ENCODE results near the gene FFAR1.

The FFAR1 gene

DNA sequence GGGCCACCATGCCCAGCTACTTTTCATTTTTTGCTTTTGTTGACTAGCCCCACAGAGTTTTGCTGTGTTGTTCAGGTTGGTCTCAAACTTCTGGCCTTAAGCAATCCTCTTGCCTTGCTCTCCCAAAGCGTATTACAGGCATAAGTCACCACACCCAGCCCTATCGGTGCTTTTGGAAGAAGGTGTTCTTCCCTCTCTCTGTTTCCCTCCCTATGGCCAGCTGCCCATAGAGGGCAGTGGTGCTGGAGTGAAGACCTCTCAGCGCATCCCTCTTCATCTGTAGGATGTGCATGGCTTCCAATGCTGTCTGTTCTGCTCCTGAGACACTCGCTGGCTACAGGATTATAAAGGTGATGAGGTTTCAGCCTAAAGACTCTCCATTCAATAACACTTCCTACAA is 20.1 kb upstream of the FFAR1 start:
- Histone ChIP-seq H3K9me3 (no peaks in the 10 kb centered on the region), H3K4me3 (ENCODE audit: low read depth, low read length) (no peak overlapping the region), H3K27me3 (peaks cover 3% of the 10 kb centered on the region), H3K4me1 (no peaks in the 10 kb centered on the region), H3K36me3 (no peaks in the 10 kb centered on the region)
- DNase-seq, result no peak
- TF ChIP-seq, protein P1, sequence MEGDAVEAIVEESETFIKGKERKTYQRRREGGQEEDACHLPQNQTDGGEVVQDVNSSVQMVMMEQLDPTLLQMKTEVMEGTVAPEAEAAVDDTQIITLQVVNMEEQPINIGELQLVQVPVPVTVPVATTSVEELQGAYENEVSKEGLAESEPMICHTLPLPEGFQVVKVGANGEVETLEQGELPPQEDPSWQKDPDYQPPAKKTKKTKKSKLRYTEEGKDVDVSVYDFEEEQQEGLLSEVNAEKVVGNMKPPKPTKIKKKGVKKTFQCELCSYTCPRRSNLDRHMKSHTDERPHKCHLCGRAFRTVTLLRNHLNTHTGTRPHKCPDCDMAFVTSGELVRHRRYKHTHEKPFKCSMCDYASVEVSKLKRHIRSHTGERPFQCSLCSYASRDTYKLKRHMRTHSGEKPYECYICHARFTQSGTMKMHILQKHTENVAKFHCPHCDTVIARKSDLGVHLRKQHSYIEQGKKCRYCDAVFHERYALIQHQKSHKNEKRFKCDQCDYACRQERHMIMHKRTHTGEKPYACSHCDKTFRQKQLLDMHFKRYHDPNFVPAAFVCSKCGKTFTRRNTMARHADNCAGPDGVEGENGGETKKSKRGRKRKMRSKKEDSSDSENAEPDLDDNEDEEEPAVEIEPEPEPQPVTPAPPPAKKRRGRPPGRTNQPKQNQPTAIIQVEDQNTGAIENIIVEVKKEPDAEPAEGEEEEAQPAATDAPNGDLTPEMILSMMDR (IDR thresholded peaks at IDR 0.05; ENCODE audit: low read depth, low read length), result peak; percentile 64

DNA sequence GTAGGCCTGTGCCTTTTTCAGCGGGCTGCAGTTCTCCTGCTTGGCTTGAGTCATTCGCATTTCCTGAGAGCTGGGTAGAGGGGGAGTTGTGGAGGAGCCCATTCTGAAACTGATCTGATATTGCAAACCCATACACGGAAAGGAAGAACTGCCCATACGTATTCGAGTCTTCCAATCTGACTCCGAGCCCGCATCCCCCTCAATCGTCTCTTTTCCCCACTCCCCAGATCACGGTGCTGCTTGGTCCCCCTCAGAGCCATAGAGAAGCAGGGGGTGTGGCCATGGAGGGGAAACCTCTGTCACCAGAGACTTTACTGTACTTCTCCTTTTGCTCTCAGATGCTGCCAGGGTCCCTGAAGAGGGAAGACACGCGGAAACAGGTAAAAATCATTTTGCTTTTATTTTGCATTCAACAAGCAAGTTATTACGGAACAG is 18.8 kb upstream of the FFAR1 start, which contains the start of gene CD22:
CD22 (plus strand) TSS at position 337 of the 435 bp plus-strand sequence. CDS start 2,854 bp downstream, outside the sequence.
- H3K27me3 ChIP-seq, result peaks cover 3% of the 10 kb centered on the region
- TF ChIP-seq, protein P1 (IDR thresholded peaks at IDR 0.05; ENCODE audit: low read depth, low read length), result no peak
- H3K4me1 ChIP-seq, result no peaks in the 10 kb centered on the region
- no peaks in the 10 kb centered on the region for H3K9me3 ChIP-seq
- H3K4me3 ChIP-seq (ENCODE audit: low read depth, low read length), result no peak within 1 kb of the TSS
- no peaks in the 10 kb centered on the region for H3K36me3 ChIP-seq
- no peak for DNase-seq

DNA sequence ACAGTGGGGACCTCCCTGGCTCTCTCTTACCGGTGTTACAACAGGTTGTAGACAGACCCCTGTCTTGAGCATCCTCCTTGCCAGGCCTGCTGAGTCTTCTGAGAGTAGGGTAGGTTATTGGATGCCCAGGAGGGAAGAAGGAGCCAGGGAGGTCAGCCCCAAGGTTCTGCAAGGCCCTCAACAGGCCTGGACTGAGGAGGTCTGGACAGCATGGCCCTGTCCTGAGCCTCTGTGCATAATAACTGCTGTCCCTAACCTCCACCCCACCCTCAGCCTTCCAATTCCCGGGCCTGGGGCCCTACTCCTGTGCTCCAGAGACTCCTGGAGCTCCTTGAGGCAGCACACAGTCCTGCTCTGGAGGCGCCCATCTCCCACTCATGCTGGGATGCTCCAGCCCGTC is 18.4 kb upstream of the FFAR1 start:
- no peaks in the 10 kb centered on the region for H3K4me1 ChIP-seq
- no peak for DNase-seq
- no peak overlapping the region for H3K4me3 ChIP-seq (ENCODE audit: low read depth, low read length)
- TF ChIP-seq, protein P1 (IDR thresholded peaks at IDR 0.05; ENCODE audit: low read depth, low read length), result no peak
- H3K27me3 ChIP-seq, result peaks cover 3% of the 10 kb centered on the region
- H3K9me3 ChIP-seq, result no peaks in the 10 kb centered on the region
- H3K36me3 ChIP-seq, result no peaks in the 10 kb centered on the region

DNA sequence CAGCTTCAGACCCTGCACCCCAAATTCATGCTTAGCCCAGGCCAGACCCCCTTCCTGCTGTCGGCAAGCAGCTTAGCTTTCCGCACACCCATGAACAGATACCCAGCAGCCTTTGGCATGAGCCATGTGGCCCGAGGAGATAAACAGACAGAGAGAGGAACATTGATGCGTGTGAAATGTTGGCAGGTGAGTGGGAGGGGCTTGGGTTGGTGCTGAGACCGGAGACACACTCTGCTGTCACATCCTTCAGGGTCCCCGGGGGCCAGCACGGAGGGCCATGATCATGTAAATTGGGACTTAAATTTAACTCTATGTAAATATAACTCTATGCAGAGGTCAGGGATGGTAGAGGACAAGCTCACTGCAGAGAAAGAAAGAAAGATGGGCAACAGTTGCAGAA is 17.2 kb upstream of the FFAR1 start:
- no peak overlapping the region for H3K4me3 ChIP-seq (ENCODE audit: low read depth, low read length)
- H3K27me3 ChIP-seq, result peaks cover 3% of the 10 kb centered on the region
- DNase-seq, result no peak
- TF ChIP-seq, protein P1 (IDR thresholded peaks at IDR 0.05; ENCODE audit: low read depth, low read length), result no peak
- H3K36me3 ChIP-seq, result no peaks in the 10 kb centered on the region
- H3K9me3 ChIP-seq, result no peaks in the 10 kb centered on the region
- H3K4me1 ChIP-seq, result no peaks in the 10 kb centered on the region

DNA sequence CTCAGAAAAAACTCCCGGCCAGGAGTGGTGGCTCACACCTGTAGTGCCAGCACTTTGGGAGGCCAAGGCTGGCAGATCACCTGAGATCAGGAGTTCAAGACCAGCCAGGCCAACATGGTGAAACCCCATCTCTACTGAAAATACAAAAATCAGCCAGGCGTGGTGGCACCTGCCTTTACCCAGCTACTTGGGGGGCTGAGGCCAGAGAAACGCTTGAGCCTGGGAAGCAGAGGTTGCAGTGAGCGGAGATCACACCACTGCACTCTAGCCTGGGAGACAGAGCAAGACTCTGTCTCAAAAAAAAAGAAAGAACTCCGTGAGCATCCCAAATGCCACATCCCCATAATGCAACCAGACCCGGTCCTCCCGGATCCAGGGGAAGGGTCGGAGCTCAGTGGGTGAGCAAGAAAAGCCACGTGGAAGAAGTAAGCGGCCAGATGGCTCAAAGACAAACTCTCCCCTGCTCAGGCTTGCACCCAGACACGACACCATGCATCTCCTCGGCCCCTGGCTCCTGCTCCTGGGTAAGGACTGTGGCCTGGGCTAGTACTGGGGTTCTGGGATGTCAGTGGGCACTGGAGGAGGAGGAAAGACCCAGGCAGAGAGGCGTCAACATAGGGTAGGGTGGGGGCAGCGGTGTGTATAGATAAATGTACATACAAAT is 16.0 kb upstream of the FFAR1 start:
- H3K9me3 ChIP-seq, result no peaks in the 10 kb centered on the region
- no peaks in the 10 kb centered on the region for H3K36me3 ChIP-seq
- no peaks in the 10 kb centered on the region; the same call in 1 of the 2 replicates for H3K27me3 ChIP-seq
- TF ChIP-seq, protein P1 (IDR thresholded peaks at IDR 0.05; ENCODE audit: low read depth, low read length), result no peak
- no peak overlapping the region for H3K4me3 ChIP-seq (ENCODE audit: low read depth, low read length)
- H3K4me1 ChIP-seq, result no peaks in the 10 kb centered on the region
- no peak for DNase-seq

DNA sequence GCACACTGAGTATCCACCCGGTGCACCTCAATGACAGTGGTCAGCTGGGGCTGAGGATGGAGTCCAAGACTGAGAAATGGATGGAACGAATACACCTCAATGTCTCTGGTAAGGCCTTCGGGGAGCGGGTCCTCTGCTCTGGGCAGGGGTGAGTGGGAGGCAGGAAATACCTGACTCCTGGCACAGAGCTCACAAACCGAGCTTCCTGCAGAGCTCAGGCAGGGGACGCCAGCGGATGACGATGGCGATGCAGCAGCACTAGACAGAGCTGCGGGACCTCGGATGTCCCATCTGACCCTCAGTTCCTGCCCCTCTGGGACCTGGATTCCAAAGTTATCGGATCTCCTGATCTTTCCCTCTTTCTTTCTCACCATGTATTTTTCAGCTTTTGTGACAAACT is 14.9 kb upstream of the FFAR1 start:
- Histone ChIP-seq H3K4me3 (ENCODE audit: low read depth, low read length) (no peak overlapping the region), H3K4me1 (no peaks in the 10 kb centered on the region), H3K36me3 (no peaks in the 10 kb centered on the region), H3K9me3 (no peaks in the 10 kb centered on the region), H3K27me3 (no peaks in the 10 kb centered on the region)
- TF ChIP-seq, protein P1 (IDR thresholded peaks at IDR 0.05; ENCODE audit: low read depth, low read length), result no peak
- DNase-seq, result no peak
